ENCODE results near the gene AVPR1B.

Gene AVPR1B

GRCh38 chr1:206101351-206102045 is 15.7 kb downstream of the AVPR1B start:
- Histone ChIP-seq H3K4me2 (ENCODE audit: low read length, poor library complexity, severe bottlenecking) (no peak overlapping the region), H3K36me3 (ENCODE audit: control insufficient read depth in 1 of 2, insufficient read depth in 2 of 2, low read depth in 1 of 2, low read length in 2 of 2) (peaks cover 0 to 52% of the 10 kb centered on the region in 2 experiments), H2AK5ac (ENCODE audit: low read length, severe bottlenecking) (no peak overlapping the region)

GRCh38 chr1:206100226-206100815 is 16.9 kb downstream of the AVPR1B start:
- Histone ChIP-seq H2AFZ (ENCODE audit: low read depth, low read length) (no peak overlapping the region), H3K4ac (ENCODE audit: low read depth in 1 of 2, low read length in 2 of 2) (no peak overlapping the region), H3K4me2 (ENCODE audit: low read length, poor library complexity, severe bottlenecking) (no peak overlapping the region), H2BK15ac (ENCODE audit: low read depth, poor library complexity, severe bottlenecking) (no peak overlapping the region), H3K9me3 (ENCODE audit: control insufficient read depth, low read length) (no peaks in the 10 kb centered on the region), H3K79me1 (replicated peaks; ENCODE audit: low read length, poor library complexity, severe bottlenecking) (peaks cover 9% of the 10 kb centered on the region), H2BK12ac (ENCODE audit: low read length in 2 of 2) (no peak overlapping the region), H3K36me3 (ENCODE audit: control insufficient read depth in 1 of 2, insufficient read depth in 2 of 2, low read depth in 1 of 2, low read length in 2 of 2) (peaks cover 0 to 52% of the 10 kb centered on the region in 2 experiments), H4K8ac (ENCODE audit: low read length) (no peak overlapping the region), H3K9ac (ENCODE audit: low read length) (no peak overlapping the region), H3K27me3 (ENCODE audit: control insufficient read depth in 1 of 2, insufficient read depth in 1 of 2, low read length in 2 of 2) (peaks cover 0 to 20% of the 10 kb centered on the region in 2 experiments), H2AK5ac (ENCODE audit: low read length, severe bottlenecking) (no peak overlapping the region), H2BK120ac (ENCODE audit: low read depth, low read length) (no peak overlapping the region), H3K4me3 (ENCODE audit: insufficient read depth in 1 of 2, low read depth in 1 of 2, low read length in 2 of 2) (no peak overlapping the region), H3K23ac (ENCODE audit: low read length in 2 of 2) (no peak overlapping the region), H3K4me1 (ENCODE audit: control insufficient read depth, insufficient read depth, low read depth, low read length) (no peaks in the 10 kb centered on the region), H2BK5ac (ENCODE audit: low read depth, low read length, poor library complexity, severe bottlenecking) (no peak overlapping the region), H3K14ac (ENCODE audit: low read length in 2 of 2) (no peak overlapping the region), H3K18ac (ENCODE audit: low read depth in 1 of 2, low read length in 2 of 2) (no peak overlapping the region), H3K27ac (ENCODE audit: low read length, poor library complexity, severe bottlenecking) (no peak overlapping the region), H4K91ac (ENCODE audit: low read length) (no peak overlapping the region)
- whole genome bisulfite sequencing = 35% methylated on average over 1 of the region's 1 CpG
- no peak for DNase-seq

More at GRCh38 chr1:206101351-206102045, 15.7 kb downstream of the AVPR1B start:
- Histone ChIP-seq H2BK5ac (ENCODE audit: low read depth, low read length, poor library complexity, severe bottlenecking) (no peak overlapping the region), H3K9me3 (ENCODE audit: control insufficient read depth, low read length) (no peaks in the 10 kb centered on the region), H3K14ac (ENCODE audit: low read length in 2 of 2) (no peak overlapping the region), H3K9ac (ENCODE audit: low read length) (no peak overlapping the region), H3K79me1 (replicated peaks; ENCODE audit: low read length, poor library complexity, severe bottlenecking) (peaks cover 8% of the 10 kb centered on the region), H3K4me1 (ENCODE audit: control insufficient read depth, insufficient read depth, low read depth, low read length) (no peaks in the 10 kb centered on the region), H3K27me3 (ENCODE audit: control insufficient read depth in 1 of 2, insufficient read depth in 1 of 2, low read length in 2 of 2) (peaks cover 0 to 20% of the 10 kb centered on the region in 2 experiments), H2BK15ac (ENCODE audit: low read depth, poor library complexity, severe bottlenecking) (no peak overlapping the region), H4K91ac (ENCODE audit: low read length) (no peak overlapping the region), H3K4ac (ENCODE audit: low read depth in 1 of 2, low read length in 2 of 2) (no peak overlapping the region), H3K23ac (ENCODE audit: low read length in 2 of 2) (no peak overlapping the region), H2BK12ac (ENCODE audit: low read length in 2 of 2) (no peak overlapping the region), H3K18ac (ENCODE audit: low read depth in 1 of 2, low read length in 2 of 2) (no peak overlapping the region), H3K4me3 (ENCODE audit: insufficient read depth in 1 of 2, low read depth in 1 of 2, low read length in 2 of 2) (no peak overlapping the region), H2AFZ (ENCODE audit: low read depth, low read length) (no peak overlapping the region), H2BK120ac (ENCODE audit: low read depth, low read length) (no peak overlapping the region), H4K8ac (ENCODE audit: low read length) (no peak overlapping the region), H3K27ac (ENCODE audit: low read length, poor library complexity, severe bottlenecking) (no peak overlapping the region)
- WGBS = 72% methylated on average over 6 of the region's 6 CpGs
- no peak for DNase-seq

GRCh38 chr1:206098242-206098919 is 18.8 kb downstream of the AVPR1B start:
- 92% methylated on average over 8 of the region's 9 CpGs for WGBS
- DNase-seq = no peak

GRCh38 chr1:206097381-206097780 is 19.8 kb downstream of the AVPR1B start:
- Histone ChIP-seq H3K4me3 (ENCODE audit: insufficient read depth in 1 of 2, low read depth in 1 of 2, low read length in 2 of 2) (no peak overlapping the region), H3K27ac (ENCODE audit: low read length, poor library complexity, severe bottlenecking) (no peak overlapping the region), H3K9me3 (ENCODE audit: control insufficient read depth, low read length) (no peaks in the 10 kb centered on the region), H2BK120ac (ENCODE audit: low read depth, low read length) (no peak overlapping the region), H4K91ac (ENCODE audit: low read length) (no peak overlapping the region), H3K4me1 (ENCODE audit: control insufficient read depth, insufficient read depth, low read depth, low read length) (no peaks in the 10 kb centered on the region), H3K14ac (ENCODE audit: low read length in 2 of 2) (no peak overlapping the region), H2BK15ac (ENCODE audit: low read depth, poor library complexity, severe bottlenecking) (no peak overlapping the region), H3K4me2 (ENCODE audit: low read length, poor library complexity, severe bottlenecking) (no peak overlapping the region), H3K9ac (ENCODE audit: low read length) (no peak overlapping the region), H2AFZ (ENCODE audit: low read depth, low read length) (no peak overlapping the region), H3K79me1 (replicated peaks; ENCODE audit: low read length, poor library complexity, severe bottlenecking) (peaks cover 15% of the 10 kb centered on the region), H3K23ac (ENCODE audit: low read length in 2 of 2) (no peak overlapping the region), H3K18ac (ENCODE audit: low read depth in 1 of 2, low read length in 2 of 2) (no peak overlapping the region), H2BK5ac (ENCODE audit: low read depth, low read length, poor library complexity, severe bottlenecking) (no peak overlapping the region), H2AK5ac (ENCODE audit: low read length, severe bottlenecking) (no peak overlapping the region), H4K8ac (ENCODE audit: low read length) (no peak overlapping the region), H3K4ac (ENCODE audit: low read depth in 1 of 2, low read length in 2 of 2) (no peak overlapping the region), H2BK12ac (ENCODE audit: low read length in 2 of 2) (no peak overlapping the region), H3K36me3 (ENCODE audit: control insufficient read depth in 1 of 2, insufficient read depth in 2 of 2, low read depth in 1 of 2, low read length in 2 of 2) (peaks cover 0 to 44% of the 10 kb centered on the region in 2 experiments), H3K27me3 (ENCODE audit: control insufficient read depth in 1 of 2, insufficient read depth in 1 of 2, low read length in 2 of 2) (peaks cover 0 to 20% of the 10 kb centered on the region in 2 experiments)
- DNase-seq = no peak
- 92% methylated on average over 3 of the region's 3 CpGs for WGBS

More at GRCh38 chr1:206098242-206098919, 18.8 kb downstream of the AVPR1B start:
- H2BK120ac ChIP-seq (ENCODE audit: low read depth, low read length) = no peak overlapping the region
- no peak overlapping the region for H3K23ac ChIP-seq (ENCODE audit: low read length in 2 of 2)
- no peak overlapping the region for H3K4ac ChIP-seq (ENCODE audit: low read depth in 1 of 2, low read length in 2 of 2)
- H3K27ac ChIP-seq (ENCODE audit: low read length, poor library complexity, severe bottlenecking) = no peak overlapping the region
- peaks cover 15% of the 10 kb centered on the region for H3K79me1 ChIP-seq (replicated peaks; ENCODE audit: low read length, poor library complexity, severe bottlenecking)
- H3K9ac ChIP-seq (ENCODE audit: low read length) = no peak overlapping the region
- no peak overlapping the region for H2AK5ac ChIP-seq (ENCODE audit: low read length, severe bottlenecking)
- no peak overlapping the region for H3K18ac ChIP-seq (ENCODE audit: low read depth in 1 of 2, low read length in 2 of 2)
- H3K4me1 ChIP-seq (ENCODE audit: control insufficient read depth, insufficient read depth, low read depth, low read length) = no peaks in the 10 kb centered on the region
- no peak overlapping the region for H2BK5ac ChIP-seq (ENCODE audit: low read depth, low read length, poor library complexity, severe bottlenecking)
- H3K4me2 ChIP-seq (ENCODE audit: low read length, poor library complexity, severe bottlenecking) = no peak overlapping the region
- no peak overlapping the region for H2BK12ac ChIP-seq (ENCODE audit: low read length in 2 of 2)
- no peak overlapping the region for H4K91ac ChIP-seq (ENCODE audit: low read length)
- H3K27me3 ChIP-seq (ENCODE audit: control insufficient read depth in 1 of 2, insufficient read depth in 1 of 2, low read length in 2 of 2) = peaks cover 0 to 20% of the 10 kb centered on the region in 2 experiments
- H3K9me3 ChIP-seq (ENCODE audit: control insufficient read depth, low read length) = no peaks in the 10 kb centered on the region
- H4K8ac ChIP-seq (ENCODE audit: low read length) = no peak overlapping the region
- H2AFZ ChIP-seq (ENCODE audit: low read depth, low read length) = no peak overlapping the region
- H3K36me3 ChIP-seq (ENCODE audit: control insufficient read depth in 1 of 2, insufficient read depth in 2 of 2, low read depth in 1 of 2, low read length in 2 of 2) = peaks cover 0 to 48% of the 10 kb centered on the region in 2 experiments
- no peak overlapping the region for H3K14ac ChIP-seq (ENCODE audit: low read length in 2 of 2)
- no peak overlapping the region for H3K4me3 ChIP-seq (ENCODE audit: insufficient read depth in 1 of 2, low read depth in 1 of 2, low read length in 2 of 2)
- H2BK15ac ChIP-seq (ENCODE audit: low read depth, poor library complexity, severe bottlenecking) = no peak overlapping the region

All from mesenchymal stem cell (in vitro differentiated cells and primary cell).